GF-D8 (cell line): ENCODE data around the gene MRPL50.

Source experiments
- DNase-seq: peaks from one replicate; lab custom pipeline; 2025; lab: John Stamatoyannopoulos, UW

Gene MRPL50

GRCh38 chr9:101398068-101398929 is at the start of gene MRPL50, which contains the start of gene ZNF189:
Gene MRPL50, minus strand, starts transcription at chr9:101398618. Its CDS starts 26 bp downstream, at chr9:101398592.
Gene ZNF189, plus strand, starts transcription at chr9:101398851. Its CDS starts 306 bp downstream, at chr9:101399157.
- peak; percentile 97 for DNase-seq

GRCh38 chr9:101446732-101447131 is 48.3 kb upstream of the MRPL50 start:
- no peak for DNase-seq

- DNase-seq = no peak
Observed at GRCh38 chr9:101445353-101446029, 47.1 kb upstream of the MRPL50 start.

GRCh38 chr9:101443364-101443771 is 45.0 kb upstream of the MRPL50 start:
- DNase-seq = no peak

GRCh38 chr9:101442736-101443135 is 44.3 kb upstream of the MRPL50 start:
- DNase-seq = no peak

- DNase-seq = no peak
Observed at GRCh38 chr9:101442318-101442717, 43.9 kb upstream of the MRPL50 start.

- no peak for DNase-seq
Observed at GRCh38 chr9:101440714-101441230, 42.4 kb upstream of the MRPL50 start.

GRCh38 chr9:101438523-101438922 is 40.1 kb upstream of the MRPL50 start:
- no peak for DNase-seq

- DNase-seq = no peak
Observed at GRCh38 chr9:101437806-101438232, 39.4 kb upstream of the MRPL50 start.

- no peak for DNase-seq
Observed at GRCh38 chr9:101435601-101436079, 37.2 kb upstream of the MRPL50 start, which contains the start of gene ALDOB. Gene ALDOB, minus strand, starts transcription at chr9:101435774. Its CDS starts 4,887 bp downstream, at chr9:101430887.

- no peak for DNase-seq
Observed at GRCh38 chr9:101434998-101435397, 36.6 kb upstream of the MRPL50 start.

GRCh38 chr9:101433229-101433628 is 34.8 kb upstream of the MRPL50 start:
- DNase-seq = no peak

GRCh38 chr9:101432740-101433139 is 34.3 kb upstream of the MRPL50 start:
- DNase-seq = no peak

GRCh38 chr9:101432171-101432570 is 33.8 kb upstream of the MRPL50 start:
- no peak for DNase-seq

GRCh38 chr9:101429736-101430135 is 31.3 kb upstream of the MRPL50 start:
- DNase-seq = no peak

- no peak for DNase-seq
Observed at GRCh38 chr9:101428909-101429308, 30.5 kb upstream of the MRPL50 start.

- no peak for DNase-seq
Observed at GRCh38 chr9:101427957-101428655, 29.7 kb upstream of the MRPL50 start.

- no peak for DNase-seq
Observed at GRCh38 chr9:101427358-101427757, 28.9 kb upstream of the MRPL50 start.

- DNase-seq = no peak
Observed at GRCh38 chr9:101421653-101422065, 23.2 kb upstream of the MRPL50 start.

- no peak for DNase-seq
Observed at GRCh38 chr9:101419863-101420262, 21.4 kb upstream of the MRPL50 start.

- DNase-seq = no peak
Observed at GRCh38 chr9:101418518-101419430, 20.4 kb upstream of the MRPL50 start.
